22Rv1 (cell line): Measurements from ENCODE around the gene ASIP.

Experiments
- CTCF ChIP-seq: fragments of 450-650 bp; IDR thresholded peaks from 2 replicates; pipeline ENCODE4 v1.5.1; 2017; ENCODE audit warnings: mild to moderate bottlenecking
- ZFX ChIP-seq: fragments of 450-650 bp; IDR thresholded peaks from 2 replicates; pipeline ENCODE4 v1.6.1; 2017; ENCODE audit warnings: antibody characterized with exemption, borderline replicate concordance

- TF ChIP-seq CTCF, result no peak
- no peak for TF ChIP-seq ZFX
These were observed 48.2 kb upstream of the ASIP start for GRCh38 chr20:34193051-34193450.
